A549 (cell line): ENCODE measurements around the gene CCSER1.

Experiments used
- CTCF ChIP-seq: fragments of >200 bp; sonication (Bioruptor Twin); formaldehyde crosslinking; IDR thresholded peaks from 3 replicates; pipeline ENCODE4 v1.5.1; 2016
- JUN ChIP-seq, 2 experiments: fragments of >200 bp; sonication (Bioruptor Twin); formaldehyde crosslinking; IDR thresholded peaks; 2 replicates in 1 of 2; 3 replicates in 1 of 2; pipeline ENCODE4 v1.6.1; 2016 to 2017
- MAFK ChIP-seq: fragments of 450-650 bp; IDR thresholded peaks from 2 replicates; pipeline ENCODE4 v1.6.1; 2014; ENCODE audit not compliant: partially characterized antibody
- MAX ChIP-seq: IDR thresholded peaks from 2 replicates; pipeline ENCODE4 v1.6.1; 2012
- MAZ ChIP-seq: fragments of 150-350 bp; IDR thresholded peaks from 2 replicates; pipeline ENCODE4 v1.6.1; 2014; ENCODE audit warnings: antibody characterized with exemption, low read depth, low read length, borderline replicate concordance
- POLR2A ChIP-seq: IDR thresholded peaks from 2 replicates; pipeline ENCODE4 v1.6.1; 2012; ENCODE audit warnings: mild to moderate bottlenecking, low read length
- TF ChIP-seq, protein P1 (sequence below): fragments of 200-600 bp; sonication (generic); IDR thresholded peaks from 2 replicates; pipeline ENCODE4 v1.6.1; 2016; ENCODE audit warnings: antibody characterized with exemption, mild to moderate bottlenecking, moderate library complexity

DNA sequence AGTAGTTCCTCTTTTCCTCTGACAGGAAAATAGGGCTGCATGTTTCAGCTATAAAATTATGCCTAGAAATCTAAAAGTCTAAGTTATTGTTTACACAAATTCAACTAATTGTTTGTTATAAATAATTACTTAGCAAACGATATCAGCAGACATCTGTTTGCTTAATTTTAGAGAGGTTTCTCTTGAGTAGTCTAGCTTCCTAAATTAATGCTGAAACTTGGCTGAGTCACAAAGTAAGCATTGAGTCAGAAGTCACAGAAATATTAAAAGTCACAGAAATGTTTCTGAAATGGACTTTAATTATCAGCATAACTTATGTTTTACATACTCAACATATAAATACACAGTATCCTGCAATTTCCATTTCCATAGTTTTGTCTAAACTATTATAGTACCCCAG is 1044.0 kb downstream of the CCSER1 start:
- TF ChIP-seq CTCF: no peak
- TF ChIP-seq POLR2A: no peak
- TF ChIP-seq MAFK: no peak
- no peak for TF ChIP-seq MAZ
- TF ChIP-seq, protein P1, sequence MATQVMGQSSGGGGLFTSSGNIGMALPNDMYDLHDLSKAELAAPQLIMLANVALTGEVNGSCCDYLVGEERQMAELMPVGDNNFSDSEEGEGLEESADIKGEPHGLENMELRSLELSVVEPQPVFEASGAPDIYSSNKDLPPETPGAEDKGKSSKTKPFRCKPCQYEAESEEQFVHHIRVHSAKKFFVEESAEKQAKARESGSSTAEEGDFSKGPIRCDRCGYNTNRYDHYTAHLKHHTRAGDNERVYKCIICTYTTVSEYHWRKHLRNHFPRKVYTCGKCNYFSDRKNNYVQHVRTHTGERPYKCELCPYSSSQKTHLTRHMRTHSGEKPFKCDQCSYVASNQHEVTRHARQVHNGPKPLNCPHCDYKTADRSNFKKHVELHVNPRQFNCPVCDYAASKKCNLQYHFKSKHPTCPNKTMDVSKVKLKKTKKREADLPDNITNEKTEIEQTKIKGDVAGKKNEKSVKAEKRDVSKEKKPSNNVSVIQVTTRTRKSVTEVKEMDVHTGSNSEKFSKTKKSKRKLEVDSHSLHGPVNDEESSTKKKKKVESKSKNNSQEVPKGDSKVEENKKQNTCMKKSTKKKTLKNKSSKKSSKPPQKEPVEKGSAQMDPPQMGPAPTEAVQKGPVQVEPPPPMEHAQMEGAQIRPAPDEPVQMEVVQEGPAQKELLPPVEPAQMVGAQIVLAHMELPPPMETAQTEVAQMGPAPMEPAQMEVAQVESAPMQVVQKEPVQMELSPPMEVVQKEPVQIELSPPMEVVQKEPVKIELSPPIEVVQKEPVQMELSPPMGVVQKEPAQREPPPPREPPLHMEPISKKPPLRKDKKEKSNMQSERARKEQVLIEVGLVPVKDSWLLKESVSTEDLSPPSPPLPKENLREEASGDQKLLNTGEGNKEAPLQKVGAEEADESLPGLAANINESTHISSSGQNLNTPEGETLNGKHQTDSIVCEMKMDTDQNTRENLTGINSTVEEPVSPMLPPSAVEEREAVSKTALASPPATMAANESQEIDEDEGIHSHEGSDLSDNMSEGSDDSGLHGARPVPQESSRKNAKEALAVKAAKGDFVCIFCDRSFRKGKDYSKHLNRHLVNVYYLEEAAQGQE: no peak
- TF ChIP-seq MAX: no peak
- TF ChIP-seq JUN (IDR thresholded peaks at IDR 0.05): no peak
